Mesenchymal stem cell (in vitro differentiated cells and primary cell): ENCODE data around the gene NXPH3.

Experiments
- DNase-seq: peaks from one replicate; pipeline ENCODE4 v3.0.0-alpha.2; 2013
- H2AFZ ChIP-seq: one replicate; pipeline ENCODE4 v1.6.1; 2013; ENCODE audit warnings: low read depth, mild to moderate bottlenecking, control low read depth, inconsistent platforms, low read length, moderate library complexity
- H2AK5ac ChIP-seq: 2 replicates; pipeline ENCODE4 v1.6.1; 2013; ENCODE audit warnings: low read length, moderate library complexity, mild to moderate bottlenecking, inconsistent platforms; ENCODE audit not compliant: severe bottlenecking
- H2BK120ac ChIP-seq: one replicate; pipeline ENCODE4 v1.6.1; 2013; ENCODE audit warnings: low read depth, mild to moderate bottlenecking, inconsistent platforms, low read length, moderate library complexity
- H2BK12ac ChIP-seq, 2 experiments: one replicate each; pipeline ENCODE4 v1.6.1; 2013; ENCODE audit warnings: inconsistent platforms in 2 of 2, low read length in 2 of 2, mild to moderate bottlenecking in 2 of 2, moderate library complexity in 2 of 2, control low read depth in 1 of 2
- H2BK15ac ChIP-seq: one replicate; pipeline ENCODE4 v1.6.1; 2013; ENCODE audit warnings: mild to moderate bottlenecking, low read depth, inconsistent platforms; ENCODE audit not compliant: poor library complexity, severe bottlenecking
- H2BK5ac ChIP-seq: 2 replicates; pipeline ENCODE4 v1.6.1; 2013; ENCODE audit warnings: low read depth, mild to moderate bottlenecking, low read length, control low read depth, inconsistent platforms; ENCODE audit not compliant: poor library complexity, severe bottlenecking
- H3K14ac ChIP-seq, 2 experiments: one replicate each; pipeline ENCODE4 v1.6.1; 2013; ENCODE audit warnings: inconsistent platforms in 2 of 2, low read length in 2 of 2, control low read depth in 1 of 2, mild to moderate bottlenecking in 1 of 2, moderate library complexity in 1 of 2
- H3K18ac ChIP-seq, 2 experiments: one replicate each; pipeline ENCODE4 v1.6.1; 2013; ENCODE audit warnings: inconsistent platforms in 2 of 2, low read length in 2 of 2, control low read depth in 1 of 2, low read depth in 1 of 2, mild to moderate bottlenecking in 1 of 2
- H3K23ac ChIP-seq, 2 experiments: one replicate each; pipeline ENCODE4 v1.6.1; 2013; ENCODE audit warnings: inconsistent platforms in 2 of 2, low read length in 2 of 2, mild to moderate bottlenecking in 2 of 2, moderate library complexity in 2 of 2, control low read depth in 1 of 2
- H3K27ac ChIP-seq: 2 replicates; pipeline ENCODE4 v1.5.1; 2013; ENCODE audit warnings: mild to moderate bottlenecking, moderate library complexity, low read length, control low read depth, inconsistent platforms; ENCODE audit not compliant: poor library complexity, severe bottlenecking
- H3K27me3 ChIP-seq, 2 experiments: 2 replicates each; pipeline versions ENCODE4 v1.6.1 to v1.7.0; 2013; ENCODE audit warnings: low read length in 2 of 2, mild to moderate bottlenecking in 2 of 2, moderate library complexity in 2 of 2, control low read depth in 1 of 2, inconsistent platforms in 1 of 2; ENCODE audit not compliant: control insufficient read depth in 1 of 2, insufficient read depth in 1 of 2
- H3K36me3 ChIP-seq, 2 experiments: 2 replicates each; pipeline versions ENCODE4 v1.6.1 to v1.7.0; 2013; ENCODE audit warnings: low read length in 2 of 2, control low read depth in 1 of 2, inconsistent platforms in 1 of 2, low read depth in 1 of 2, mild to moderate bottlenecking in 1 of 2; ENCODE audit not compliant: insufficient read depth in 2 of 2, control insufficient read depth in 1 of 2
- H3K4ac ChIP-seq, 2 experiments: one replicate each; pipeline ENCODE4 v1.6.1; 2013; ENCODE audit warnings: inconsistent platforms in 2 of 2, low read length in 2 of 2, mild to moderate bottlenecking in 2 of 2, moderate library complexity in 2 of 2, control low read depth in 1 of 2, low read depth in 1 of 2
- H3K4me1 ChIP-seq: 2 replicates; pipeline ENCODE4 v1.6.1; 2013; ENCODE audit warnings: low read depth, low read length, control low read depth; ENCODE audit not compliant: control insufficient read depth, insufficient read depth
- H3K4me2 ChIP-seq: 2 replicates; pipeline ENCODE4 v1.6.1; 2013; ENCODE audit warnings: low read length, mild to moderate bottlenecking, inconsistent platforms; ENCODE audit not compliant: poor library complexity, severe bottlenecking
- H3K4me3 ChIP-seq, 2 experiments: 2 replicates each; pipeline versions ENCODE4 v1.5.1 to v1.7.0; 2013; ENCODE audit warnings: low read length in 2 of 2, mild to moderate bottlenecking in 2 of 2, control low read depth in 1 of 2, low read depth in 1 of 2; ENCODE audit not compliant: insufficient read depth in 1 of 2
- H3K79me1 ChIP-seq: replicated peaks from 2 replicates; pipeline ENCODE4 v1.6.1; 2013; ENCODE audit warnings: mild to moderate bottlenecking, control low read depth, low read length, inconsistent platforms; ENCODE audit not compliant: poor library complexity, severe bottlenecking
- H3K9ac ChIP-seq: 2 replicates; pipeline ENCODE4 v1.7.0; 2013; ENCODE audit warnings: mild to moderate bottlenecking, low read length, moderate library complexity
- H3K9me3 ChIP-seq: 2 replicates; pipeline ENCODE4 v1.7.0; 2013; ENCODE audit warnings: mild to moderate bottlenecking, low read length; ENCODE audit not compliant: control insufficient read depth
- H4K8ac ChIP-seq: one replicate; pipeline ENCODE4 v1.6.1; 2013; ENCODE audit warnings: inconsistent platforms, mild to moderate bottlenecking, low read length, moderate library complexity
- H4K91ac ChIP-seq: one replicate; pipeline ENCODE4 v1.6.1; 2013; ENCODE audit warnings: mild to moderate bottlenecking, low read length, inconsistent platforms
- WGBS: methylation state at CpG from one replicate; pipeline ENCODE4 v1.1.7; 2013; ENCODE audit warnings: mixed read lengths; 5-methylcytosine and 5-hydroxymethylcytosine counted together

The NXPH3 gene

GRCh38 chr17:49631496-49631895 is 55.8 kb downstream of the NXPH3 start:
- H3K23ac ChIP-seq: no peak overlapping the region

More at GRCh38 chr17:49631496-49631895, 55.8 kb downstream of the NXPH3 start:
- Histone ChIP-seq H3K4ac (no peak overlapping the region), H3K4me3 (no peak overlapping the region), H3K27me3 (no peaks in the 10 kb centered on the region), H2BK12ac (no peak overlapping the region), H2BK5ac (no peak overlapping the region), H2AFZ (no peak overlapping the region), H2AK5ac (no peak overlapping the region), H2BK120ac (no peak overlapping the region), H3K18ac (no peak overlapping the region), H3K79me1 (peaks cover 15% of the 10 kb centered on the region), H4K8ac (no peak overlapping the region), H3K4me1 (peaks cover 1% of the 10 kb centered on the region), H3K4me2 (no peak overlapping the region), H4K91ac (no peak overlapping the region), H3K36me3 (no peaks in the 10 kb centered on the region), H3K9ac (no peak overlapping the region), H2BK15ac (no peak overlapping the region), H3K9me3 (no peaks in the 10 kb centered on the region), H3K14ac (no peak overlapping the region), H3K27ac (no peak overlapping the region)
- 97% methylated on average over 1 of the region's 1 CpG for WGBS
- DNase-seq: no peak
